Neural progenitor cell (in vitro differentiated cells): ENCODE results near the gene GVQW3. TPM values are rescaled to one million over a fixed set of nuclear protein-coding genes. Genes with fewer than 3 reads are reported as not detected.

Source experiments
- DNase-seq: peaks from one replicate; pipeline ENCODE4 v3.0.0-alpha.2; 2016; ENCODE audit warnings: low spot score
- H2AFZ ChIP-seq: fragments of 200-600 bp; sonication (generic); replicated peaks from 2 replicates; pipeline ENCODE4 v1.6.1; 2016; ENCODE audit warnings: antibody characterized with exemption
- H3F3A ChIP-seq: fragments of 200-600 bp; sonication (generic); 2 replicates; pipeline ENCODE4 v1.6.1; 2016; ENCODE audit warnings: antibody characterized with exemption, low read depth
- H3K27ac ChIP-seq: fragments of 200-600 bp; sonication (generic); 2 replicates; pipeline ENCODE4 v1.5.1; 2016; ENCODE audit warnings: mild to moderate bottlenecking
- H3K27me3 ChIP-seq: fragments of 200-600 bp; sonication (generic); 2 replicates; pipeline ENCODE4 v1.6.1; 2016; ENCODE audit warnings: mild to moderate bottlenecking, moderate library complexity
- H3K36me3 ChIP-seq: fragments of 200-600 bp; sonication (generic); 2 replicates; pipeline ENCODE4 v1.5.1; 2016
- H3K4me1 ChIP-seq: fragments of 200-600 bp; sonication (generic); 2 replicates; pipeline ENCODE4 v1.6.1; 2016; ENCODE audit warnings: mixed run types
- H3K4me2 ChIP-seq: fragments of 200-600 bp; sonication (generic); 2 replicates; pipeline ENCODE4 v1.6.1; 2016
- H3K4me3 ChIP-seq: fragments of 200-600 bp; sonication (generic); 2 replicates; pipeline ENCODE4 v1.5.1; 2016
- H3K79me2 ChIP-seq: fragments of 200-600 bp; sonication (generic); 2 replicates; pipeline ENCODE4 v1.6.1; 2016; ENCODE audit warnings: low read depth
- H3K9ac ChIP-seq: fragments of 200-600 bp; sonication (generic); 2 replicates; pipeline ENCODE4 v1.6.1; 2016
- H3K9me3 ChIP-seq: fragments of 200-600 bp; sonication (generic); 2 replicates; pipeline ENCODE4 v1.5.1; 2016; ENCODE audit warnings: low read depth
- H4K20me1 ChIP-seq: fragments of 200-600 bp; sonication (generic); 2 replicates; pipeline ENCODE4 v1.6.1; 2016; ENCODE audit warnings: low read depth
- H3K27ac Mint-ChIP-seq: 3 replicates; pipeline ENCODE4 v1.8.0; 2021; ENCODE audit warnings: mixed read lengths
- H3K27me3 Mint-ChIP-seq: 2 replicates; pipeline ENCODE4 v1.8.0; 2022; ENCODE audit warnings: low read depth, mild to moderate bottlenecking, inconsistent platforms, moderate library complexity, mixed read lengths; ENCODE audit not compliant: insufficient read depth
- H3K36me3 Mint-ChIP-seq: 3 replicates; pipeline ENCODE4 v1.8.0; 2021; ENCODE audit warnings: mixed read lengths
- H3K4me1 Mint-ChIP-seq: 3 replicates; pipeline ENCODE4 v1.8.0; 2021; ENCODE audit warnings: mixed read lengths
- H3K4me3 Mint-ChIP-seq: 3 replicates; pipeline ENCODE4 v1.8.0; 2021; ENCODE audit warnings: mild to moderate bottlenecking, moderate library complexity, mixed read lengths
- H3K9me3 Mint-ChIP-seq: 3 replicates; pipeline ENCODE4 v1.8.0; 2020; ENCODE audit warnings: mixed read lengths
- CTCF ChIP-seq: fragments of 200-600 bp; sonication (generic); IDR thresholded peaks from 2 replicates; pipeline ENCODE4 v1.5.1; 2017; ENCODE audit warnings: antibody characterized with exemption, mild to moderate bottlenecking
- EZH2 ChIP-seq: fragments of 200-600 bp; sonication (generic); IDR thresholded peaks from 2 replicates; pipeline ENCODE4 v1.6.1; 2017; ENCODE audit warnings: antibody characterized with exemption, mild to moderate bottlenecking, moderate library complexity
- EZH2phosphoT487 ChIP-seq: fragments of 200-600 bp; sonication (generic); IDR thresholded peaks from 2 replicates; pipeline ENCODE4 v1.6.1; 2017; ENCODE audit warnings: antibody characterized with exemption
- total RNA-seq: library from RNA; depleted of rRNA; stranded (reverse); fragments of >200 nt; gene quantifications from 2 replicates; pipeline ENCODE4 v1.2.3, GENCODE V29; 2015; ENCODE audit warnings: low replicate concordance

GVQW3 gene
- total RNA-seq, 1 donor from 2014 or later: 15.2 TPM

- no peak overlapping the region for H3K27ac Mint-ChIP-seq
- H3K4me1 Mint-ChIP-seq: peaks cover 36% of the 10 kb centered on the region
- Histone ChIP-seq H3K4me2 (peak overlapping the region; percentile 22), H3K9me3 (no peaks in the 10 kb centered on the region), H4K20me1 (peaks cover 20% of the 10 kb centered on the region), H3K36me3 (no peaks in the 10 kb centered on the region), H3K79me2 (peaks cover 36% of the 10 kb centered on the region), H2AFZ (no peak overlapping the region), H3K4me1 (peaks cover 20% of the 10 kb centered on the region), H3K27me3 (no peaks in the 10 kb centered on the region), H3K4me3 (no peak overlapping the region), H3F3A (peaks cover 7% of the 10 kb centered on the region), H3K27ac (no peak overlapping the region), H3K9ac (no peak overlapping the region)
- H3K36me3 Mint-ChIP-seq: peaks cover 28% of the 10 kb centered on the region
- peaks cover 2% of the 10 kb centered on the region for H3K27me3 Mint-ChIP-seq
- no peak overlapping the region for H3K4me3 Mint-ChIP-seq
- no peak for DNase-seq
- no peaks in the 10 kb centered on the region for H3K9me3 Mint-ChIP-seq
- TF ChIP-seq CTCF (no peak), EZH2phosphoT487 (no peak)
Observed at GRCh38 chr11:76385903-76386302, 4.8 kb downstream of the GVQW3 start.

GRCh38 chr11:76388408-76388807 is 7.3 kb downstream of the GVQW3 start:
- Mint-ChIP-seq H3K27ac (no peak overlapping the region), H3K9me3 (no peaks in the 10 kb centered on the region), H3K27me3 (peaks cover 2% of the 10 kb centered on the region), H3K4me3 (no peak overlapping the region), H3K36me3 (peaks cover 20% of the 10 kb centered on the region), H3K4me1 (peaks cover 18% of the 10 kb centered on the region)
- no peak for DNase-seq
- Histone ChIP-seq H3K4me1 (peaks cover 5% of the 10 kb centered on the region), H3K4me3 (no peak overlapping the region), H3K4me2 (no peak overlapping the region), H3F3A (no peaks in the 10 kb centered on the region), H4K20me1 (peaks cover 23% of the 10 kb centered on the region), H3K27ac (no peak overlapping the region), H3K79me2 (peaks cover 16% of the 10 kb centered on the region), H3K9ac (no peak overlapping the region), H3K36me3 (no peaks in the 10 kb centered on the region), H2AFZ (no peak overlapping the region), H3K9me3 (no peaks in the 10 kb centered on the region), H3K27me3 (no peaks in the 10 kb centered on the region)
- TF ChIP-seq EZH2 (no peak), EZH2phosphoT487 (no peak), CTCF (no peak)

GRCh38 chr11:76391021-76391420 is 9.9 kb downstream of the GVQW3 start:
- Histone ChIP-seq H3K4me3 (no peak overlapping the region), H3K79me2 (peaks cover 8% of the 10 kb centered on the region), H3F3A (no peaks in the 10 kb centered on the region), H3K27ac (no peak overlapping the region), H4K20me1 (peaks cover 11% of the 10 kb centered on the region), H3K4me1 (no peaks in the 10 kb centered on the region), H3K27me3 (no peaks in the 10 kb centered on the region), H2AFZ (no peak overlapping the region), H3K9ac (no peak overlapping the region), H3K9me3 (no peaks in the 10 kb centered on the region), H3K36me3 (no peaks in the 10 kb centered on the region), H3K4me2 (no peak overlapping the region)
- Mint-ChIP-seq H3K27me3 (no peaks in the 10 kb centered on the region), H3K9me3 (no peaks in the 10 kb centered on the region), H3K27ac (no peak overlapping the region), H3K4me1 (peaks cover 6% of the 10 kb centered on the region), H3K36me3 (peaks cover 7% of the 10 kb centered on the region), H3K4me3 (no peak overlapping the region)
- DNase-seq: no peak
- no peak for TF ChIP-seq EZH2

DNA sequence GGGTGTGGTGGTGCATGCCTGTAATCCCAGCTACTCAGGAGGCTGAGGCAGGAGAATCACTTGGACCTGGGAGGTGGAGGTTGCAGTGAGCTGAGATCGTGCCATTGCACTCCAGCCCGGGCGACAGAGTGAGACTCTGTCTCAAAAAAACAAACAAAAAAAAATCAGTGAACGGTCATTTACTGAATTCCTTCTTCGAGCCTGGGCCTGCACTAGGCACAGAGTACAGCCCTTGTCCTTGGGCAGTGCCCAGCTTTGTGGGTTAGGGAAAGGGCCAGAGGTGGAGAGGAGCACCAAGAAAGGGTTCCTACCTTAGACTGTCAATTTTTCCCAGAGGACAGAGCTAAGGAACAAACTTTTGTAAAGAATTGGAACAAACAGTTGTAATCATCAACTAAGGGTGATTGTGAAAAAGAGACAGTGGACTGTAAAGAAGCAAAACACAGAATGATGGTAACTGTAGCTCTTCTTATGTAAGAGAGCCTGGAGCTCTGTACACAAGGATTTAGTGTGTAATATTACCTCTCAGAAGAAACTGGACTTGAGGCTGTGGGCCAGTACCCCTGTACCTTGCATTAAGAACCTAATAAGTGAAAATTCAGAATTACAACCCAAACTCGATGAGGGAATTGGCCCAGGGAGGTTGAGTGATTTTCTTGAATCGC is 10.8 kb downstream of the GVQW3 start:
- Histone ChIP-seq H3K9me3 (no peaks in the 10 kb centered on the region), H3K9ac (no peak overlapping the region), H3K27ac (no peak overlapping the region), H3K4me3 (no peak overlapping the region), H3K36me3 (no peaks in the 10 kb centered on the region), H3K79me2 (peaks cover 6% of the 10 kb centered on the region), H3K4me2 (no peak overlapping the region), H3K4me1 (no peaks in the 10 kb centered on the region), H2AFZ (no peak overlapping the region), H4K20me1 (peaks cover 11% of the 10 kb centered on the region), H3K27me3 (no peaks in the 10 kb centered on the region), H3F3A (no peaks in the 10 kb centered on the region)
- no peak for DNase-seq
- no peaks in the 10 kb centered on the region for H3K9me3 Mint-ChIP-seq
- no peak overlapping the region for H3K4me3 Mint-ChIP-seq
- H3K4me1 Mint-ChIP-seq: no peaks in the 10 kb centered on the region
- H3K27me3 Mint-ChIP-seq: no peaks in the 10 kb centered on the region
- H3K27ac Mint-ChIP-seq: no peak overlapping the region
- H3K36me3 Mint-ChIP-seq: no peaks in the 10 kb centered on the region
- TF ChIP-seq CTCF: no peak
- no peak for TF ChIP-seq EZH2phosphoT487
- no peak for TF ChIP-seq EZH2
